H9 (cell line): Measurements from ENCODE around the gene RRP1B. TPM values are rescaled to one million over a fixed set of nuclear protein-coding genes. Genes with fewer than 3 reads are reported as not detected.
"Not testable (repeated sequence)": the region's sequence is repeated elsewhere in the genome, so short reads cannot be mapped to it uniquely, and the experiment has no call there.

Experiments used
- DNase-seq: peaks from one replicate; pipeline ENCODE4 v3.0.0-alpha.2; 2017
- H2AFZ ChIP-seq: one replicate; pipeline ENCODE4 v1.6.1; 2013; ENCODE audit warnings: mild to moderate bottlenecking, low read length, control low read depth, moderate library complexity
- H2AK5ac ChIP-seq: 2 replicates; pipeline ENCODE4 v1.6.1; 2013; ENCODE audit warnings: low read length, control low read depth, mixed read lengths; ENCODE audit not compliant: insufficient read length
- H2BK120ac ChIP-seq: one replicate; pipeline ENCODE4 v1.6.1; 2013; ENCODE audit warnings: low read depth, mild to moderate bottlenecking, low read length, control low read depth, inconsistent platforms; ENCODE audit not compliant: poor library complexity, severe bottlenecking
- H2BK12ac ChIP-seq: 2 replicates; pipeline ENCODE4 v1.6.1; 2013; ENCODE audit warnings: low read length, control low read depth, mixed read lengths, low read depth; ENCODE audit not compliant: insufficient read length
- H2BK15ac ChIP-seq: 2 replicates; pipeline ENCODE4 v1.6.1; 2013; ENCODE audit warnings: low read depth, low read length, control low read depth
- H2BK20ac ChIP-seq: one replicate; pipeline ENCODE4 v1.6.1; 2013; ENCODE audit warnings: low read depth, mild to moderate bottlenecking, low read length, control low read depth, inconsistent platforms; ENCODE audit not compliant: poor library complexity, severe bottlenecking
- H2BK5ac ChIP-seq: 2 replicates; pipeline ENCODE4 v1.6.1; 2013; ENCODE audit warnings: low read length, control low read depth, mixed read lengths; ENCODE audit not compliant: insufficient read length
- H3K14ac ChIP-seq: 2 replicates; pipeline ENCODE4 v1.6.1; 2013; ENCODE audit warnings: low read length, control low read depth; ENCODE audit not compliant: insufficient read depth
- H3K18ac ChIP-seq: 2 replicates; pipeline ENCODE4 v1.6.1; 2013; ENCODE audit warnings: low read depth, mild to moderate bottlenecking, mixed read lengths, low read length, control low read depth; ENCODE audit not compliant: insufficient read length
- H3K23ac ChIP-seq: 2 replicates; pipeline ENCODE4 v1.6.1; 2013; ENCODE audit warnings: low read length, control low read depth, mixed read lengths, low read depth; ENCODE audit not compliant: insufficient read length
- H3K23me2 ChIP-seq: 2 replicates; pipeline ENCODE4 v1.6.1; 2013; ENCODE audit warnings: low read depth, mild to moderate bottlenecking, mixed read lengths, low read length, control low read depth; ENCODE audit not compliant: insufficient read length, poor library complexity, severe bottlenecking
- H3K27ac ChIP-seq: 2 replicates; pipeline ENCODE4 v1.5.1; 2013; ENCODE audit warnings: low read length, control low read depth, mixed read lengths, low read depth; ENCODE audit not compliant: insufficient read length
- H3K27me3 ChIP-seq: 2 replicates; pipeline ENCODE4 v1.6.1; 2013; ENCODE audit warnings: low read length, control low read depth, inconsistent platforms; ENCODE audit not compliant: insufficient read depth
- H3K4ac ChIP-seq: 2 replicates; pipeline ENCODE4 v1.6.1; 2013; ENCODE audit warnings: low read depth, mild to moderate bottlenecking, control low read depth, inconsistent platforms, low read length, moderate library complexity
- H3K4me1 ChIP-seq: 2 replicates; pipeline ENCODE4 v1.6.1; 2013; ENCODE audit warnings: low read length, control low read depth, inconsistent platforms; ENCODE audit not compliant: insufficient read depth
- H3K4me2 ChIP-seq: 2 replicates; pipeline ENCODE4 v1.6.1; 2013; ENCODE audit warnings: low read length, control low read depth, mixed read lengths; ENCODE audit not compliant: insufficient read length, insufficient read depth
- H3K56ac ChIP-seq: 2 replicates; pipeline ENCODE4 v1.6.1; 2013; ENCODE audit warnings: low read depth, mild to moderate bottlenecking, mixed read lengths, low read length, control low read depth; ENCODE audit not compliant: insufficient read length
- H3K79me1 ChIP-seq: 2 replicates; pipeline ENCODE4 v1.6.1; 2013; ENCODE audit warnings: low read depth, mild to moderate bottlenecking, moderate library complexity, low read length, control low read depth, inconsistent platforms; ENCODE audit not compliant: insufficient read depth, poor library complexity, severe bottlenecking
- H3K79me2 ChIP-seq: 2 replicates; pipeline ENCODE4 v1.6.1; 2013; ENCODE audit warnings: low read length, control low read depth, inconsistent platforms; ENCODE audit not compliant: insufficient read depth
- H3K9ac ChIP-seq: 2 replicates; pipeline ENCODE4 v1.6.1; 2013; ENCODE audit warnings: low read length, control low read depth, mixed read lengths; ENCODE audit not compliant: insufficient read length; ENCODE audit errors: extremely low read depth
- H3K9me3 ChIP-seq: one replicate; pipeline ENCODE4 v1.6.1; 2013; ENCODE audit warnings: low read depth, low read length, inconsistent platforms; ENCODE audit not compliant: control insufficient read depth
- H3T11ph ChIP-seq: one replicate; pipeline ENCODE4 v1.6.1; 2013; ENCODE audit warnings: mild to moderate bottlenecking, low read length, control low read depth, inconsistent platforms
- H4K20me1 ChIP-seq: one replicate; pipeline ENCODE4 v1.6.1; 2013; ENCODE audit not compliant: control insufficient read depth, insufficient read length, insufficient read depth
- H4K5ac ChIP-seq: 2 replicates; pipeline ENCODE4 v1.6.1; 2013; ENCODE audit warnings: low read depth, mild to moderate bottlenecking, mixed read lengths, low read length, control low read depth; ENCODE audit not compliant: insufficient read length
- H4K8ac ChIP-seq: replicated peaks from 2 replicates; pipeline ENCODE4 v1.6.1; 2013; ENCODE audit warnings: low read length, control low read depth, mixed read lengths, low read depth; ENCODE audit not compliant: insufficient read length
- H4K91ac ChIP-seq: 2 replicates; pipeline ENCODE4 v1.6.1; 2013; ENCODE audit warnings: low read depth, mild to moderate bottlenecking, moderate library complexity, mixed read lengths, low read length, control low read depth; ENCODE audit not compliant: insufficient read length
- H3K27ac Mint-ChIP-seq, 3 experiments: 2 replicates in 2 of 3; 3 replicates in 1 of 3; pipeline ENCODE4 v1.8.0; 2020 to 2021; ENCODE audit warnings: mixed read lengths in 3 of 3, mild to moderate bottlenecking in 1 of 3, moderate library complexity in 1 of 3
- H3K27me3 Mint-ChIP-seq: 2 replicates; pipeline ENCODE4 v1.8.0; 2021; ENCODE audit warnings: low read depth, mild to moderate bottlenecking, moderate library complexity, mixed read lengths
- H3K36me3 Mint-ChIP-seq, 3 experiments: 2 replicates in 2 of 3; 3 replicates in 1 of 3; pipeline ENCODE4 v1.8.0; 2020 to 2021; ENCODE audit warnings: low read depth in 3 of 3, mixed read lengths in 3 of 3; ENCODE audit not compliant: insufficient read depth in 1 of 3
- H3K4me1 Mint-ChIP-seq, 2 experiments: 2 replicates each; pipeline ENCODE4 v1.8.0; 2020; ENCODE audit warnings: mixed read lengths in 2 of 2
- H3K4me3 Mint-ChIP-seq, 2 experiments: 2 replicates in 1 of 2; 3 replicates in 1 of 2; pipeline ENCODE4 v1.8.0; 2020 to 2021; ENCODE audit warnings: mild to moderate bottlenecking in 2 of 2, mixed read lengths in 2 of 2, moderate library complexity in 1 of 2
- H3K9me3 Mint-ChIP-seq, 2 experiments: 2 replicates in 1 of 2; 3 replicates in 1 of 2; pipeline ENCODE4 v1.8.0; 2020; ENCODE audit warnings: mild to moderate bottlenecking in 2 of 2, mixed read lengths in 2 of 2, moderate library complexity in 1 of 2
- CTCF ChIP-seq: fragments of 200-600 bp; sonication (generic); conservative IDR thresholded peaks from 3 replicates; pipeline ENCODE4 v1.8.0; 2021; ENCODE audit warnings: antibody characterized with exemption, mild to moderate bottlenecking
- WGBS: extraction: QIAGEN DNeasy Blood & Tissue Kit; methylation state at CpG from one replicate; pipeline ENCODE4 v1.1.7; 2013; ENCODE audit warnings: missing lambda C conversion rate, low lambda C conversion rate, mixed read lengths; ENCODE audit not compliant: insufficient read length; ENCODE audit errors: extremely low coverage; 5-methylcytosine and 5-hydroxymethylcytosine counted together
- total RNA-seq: library from RNA; stranded (reverse); gene quantifications from 2 replicates; pipeline ENCODE4 v1.2.1, GENCODE V29; 2021

The RRP1B gene
- total RNA-seq, 1 experiment from 2014 or later = 96.6 TPM

GRCh38 chr21:43679951-43680350, 20.6 kb downstream of the RRP1B start:
- Histone ChIP-seq H2BK12ac (no peak overlapping the region), H3K23ac (no peak overlapping the region), H2BK5ac (no peak overlapping the region), H3K4ac (no peak overlapping the region), H3K9ac (no peak overlapping the region), H4K8ac (no peak overlapping the region), H2BK15ac (no peak overlapping the region), H3T11ph (no peak overlapping the region), H2AFZ (no peak overlapping the region), H3K27me3 (no peaks in the 10 kb centered on the region), H3K79me2 (no peaks in the 10 kb centered on the region; the same call in 1 of the 2 replicates), H3K56ac (no peak overlapping the region), H3K27ac (no peak overlapping the region), H2BK120ac (no peak overlapping the region), H2AK5ac (no peak overlapping the region), H3K4me1 (no peaks in the 10 kb centered on the region), H4K5ac (no peak overlapping the region), H4K91ac (no peak overlapping the region), H3K4me2 (no peak overlapping the region), H3K18ac (no peak overlapping the region), H3K9me3 (no peaks in the 10 kb centered on the region), H3K79me1 (peaks cover 4% of the 10 kb centered on the region), H3K23me2 (no peaks in the 10 kb centered on the region), H2BK20ac (no peak overlapping the region), H4K20me1 (no peaks in the 10 kb centered on the region), H3K14ac (no peak overlapping the region)
- Mint-ChIP-seq H3K9me3 (no peaks in the 10 kb centered on the region), H3K36me3 (peaks cover 54 to 80% (median 73%) of the 10 kb centered on the region in 3 experiments), H3K27me3 (no peaks in the 10 kb centered on the region), H3K4me1 (peaks cover 0 to under 1% of the 10 kb centered on the region in 2 experiments; a peak in 1 of 4 replicates), H3K4me3 (no peak overlapping the region), H3K27ac (peak overlapping the region in 2 of 3 experiments; percentile 9 to 22; a peak in 2 of 7 replicates)
- TF ChIP-seq CTCF = no peak
- DNase-seq = no peak
- no CpG with 5 or more reads among the region's 12 CpGs for whole genome bisulfite sequencing

GRCh38 chr21:43680421-43680820, 21.1 kb downstream of the RRP1B start:
- H2BK20ac ChIP-seq, H3K23ac ChIP-seq, H3K4me2 ChIP-seq, H3K14ac ChIP-seq, H3K27me3 ChIP-seq, H3K4me3 Mint-ChIP-seq, H4K91ac ChIP-seq, H2AK5ac ChIP-seq, H3K23me2 ChIP-seq, H2BK120ac ChIP-seq, H3K18ac ChIP-seq, H3K27ac ChIP-seq, H3T11ph ChIP-seq, H3K9ac ChIP-seq, H4K5ac ChIP-seq, H4K20me1 ChIP-seq, H2BK12ac ChIP-seq, H3K9me3 ChIP-seq, H3K27ac Mint-ChIP-seq, H2BK5ac ChIP-seq, H2AFZ ChIP-seq, H3K9me3 Mint-ChIP-seq, H3K4ac ChIP-seq, H3K79me2 ChIP-seq, H3K79me1 ChIP-seq, DNase-seq, H3K27me3 Mint-ChIP-seq, H4K8ac ChIP-seq, H3K4me1 Mint-ChIP-seq, H3K4me1 ChIP-seq, H2BK15ac ChIP-seq, H3K56ac ChIP-seq: not testable (repeated sequence)
- H3K36me3 Mint-ChIP-seq = peaks cover 55 to 80% (median 73%) of the 10 kb centered on the region in 3 experiments
- whole genome bisulfite sequencing = no CpG with 5 or more reads among the region's 6 CpGs
